Endodermal cell (in vitro differentiated cells): ENCODE measurements around the gene RBM8A. TPM values are rescaled to one million over a fixed set of nuclear protein-coding genes. Genes with fewer than 3 reads are reported as not detected.
A peak's percentile ranks its signal among the peaks of the same experiment; 100 is the strongest.

Experiments used
- DNase-seq: peaks from one replicate; pipeline ENCODE4 v3.0.0-alpha.2; 2017
- H3K27ac ChIP-seq: 2 replicates; pipeline ENCODE4 v1.5.1; 2013; ENCODE audit warnings: mild to moderate bottlenecking, low read depth, low read length, moderate library complexity
- H3K27me3 ChIP-seq: 2 replicates; pipeline ENCODE4 v1.6.1; 2013; ENCODE audit warnings: mild to moderate bottlenecking, low read length, moderate library complexity; ENCODE audit not compliant: insufficient read depth, control insufficient read depth, poor library complexity, severe bottlenecking
- H3K36me3 ChIP-seq: 2 replicates; pipeline ENCODE4 v1.7.0; 2013; ENCODE audit warnings: mild to moderate bottlenecking, low read length, moderate library complexity; ENCODE audit not compliant: control insufficient read depth, insufficient read depth
- H3K4me1 ChIP-seq: one replicate; pipeline ENCODE4 v1.7.0; 2013; ENCODE audit warnings: low read length; ENCODE audit not compliant: control insufficient read depth, insufficient read depth
- H3K4me3 ChIP-seq: 2 replicates; pipeline ENCODE4 v1.5.1; 2013; ENCODE audit warnings: mild to moderate bottlenecking, low read length, moderate library complexity
- H3K9ac ChIP-seq: 2 replicates; pipeline ENCODE4 v1.6.1; 2013; ENCODE audit warnings: mild to moderate bottlenecking, low read length, moderate library complexity; ENCODE audit not compliant: poor library complexity, severe bottlenecking; ENCODE audit errors: extremely low read depth
- H3K9me3 ChIP-seq: 2 replicates; pipeline ENCODE4 v1.6.1; 2013; ENCODE audit warnings: mild to moderate bottlenecking, low read length, moderate library complexity; ENCODE audit not compliant: control insufficient read depth
- H3K27ac Mint-ChIP-seq: 2 replicates; pipeline ENCODE4 v1.8.0; 2020; ENCODE audit warnings: mixed read lengths
- H3K27me3 Mint-ChIP-seq: 2 replicates; pipeline ENCODE4 v1.8.0; 2021; ENCODE audit warnings: mild to moderate bottlenecking, mixed read lengths; ENCODE audit not compliant: insufficient read depth
- H3K36me3 Mint-ChIP-seq: 2 replicates; pipeline ENCODE4 v1.8.0; 2020; ENCODE audit warnings: low read depth, mixed read lengths
- H3K4me1 Mint-ChIP-seq: 2 replicates; pipeline ENCODE4 v1.8.0; 2020; ENCODE audit warnings: mixed read lengths
- H3K4me3 Mint-ChIP-seq: 2 replicates; pipeline ENCODE4 v1.8.0; 2020; ENCODE audit warnings: mild to moderate bottlenecking, moderate library complexity, mixed read lengths
- H3K9me3 Mint-ChIP-seq: 2 replicates; pipeline ENCODE4 v1.8.0; 2020; ENCODE audit warnings: mild to moderate bottlenecking, mixed read lengths
- CTCF ChIP-seq: fragments of 200-600 bp; sonication (generic); conservative IDR thresholded peaks from 2 replicates; pipeline ENCODE4 v1.5.0; 2021; ENCODE audit warnings: antibody characterized with exemption, mild to moderate bottlenecking
- WGBS, 2 experiments: methylation state at CpG; one replicate each; pipeline versions ENCODE4 v1.1.5 to v1.1.7; 2013; ENCODE audit warnings: missing lambda C conversion rate in 2 of 2, mixed read lengths in 1 of 2; ENCODE audit not compliant: insufficient coverage in 1 of 2, insufficient read length in 1 of 2; 5-methylcytosine and 5-hydroxymethylcytosine counted together
- total RNA-seq, 2 donors: library from RNA; stranded (reverse); fragmentation: NEBNext Ultra II Directional in 1 of 2; extraction: Animal tissue kit (Norgen Biotek cat#: 25700) in 1 of 2; gene quantifications; 2 replicates in 1 of 2; 3 replicates in 1 of 2; pipeline ENCODE4 v1.2.1, GENCODE V29; 2021

RBM8A gene
- total RNA-seq, 2 donors from 2014 or later = 299 to 314 TPM

GRCh38 chr1:145947551-145947950 is 20.3 kb upstream of the RBM8A start:
- peaks cover 68% of the 10 kb centered on the region for H3K36me3 ChIP-seq
- no peaks in the 10 kb centered on the region for H3K27me3 ChIP-seq
- DNase-seq = peak; percentile 61

GRCh38 chr1:145946477-145946986 is 19.2 kb upstream of the RBM8A start:
- no peak for TF ChIP-seq CTCF
- Mint-ChIP-seq H3K9me3 (no peaks in the 10 kb centered on the region), H3K36me3 (peaks cover 22% of the 10 kb centered on the region), H3K27ac (no peak overlapping the region), H3K4me3 (no peak overlapping the region), H3K27me3 (no peaks in the 10 kb centered on the region), H3K4me1 (peaks cover 4% of the 10 kb centered on the region)
- Histone ChIP-seq H3K4me1 (peaks cover 6% of the 10 kb centered on the region), H3K27ac (no peak overlapping the region), H3K9ac (no peak overlapping the region), H3K36me3 (peaks cover 69% of the 10 kb centered on the region), H3K27me3 (no peaks in the 10 kb centered on the region), H3K4me3 (no peak overlapping the region), H3K9me3 (no peaks in the 10 kb centered on the region)
- no peak for DNase-seq
- WGBS, 2 experiments = 96 to 100% methylated on average over 2 to 4 of the region's 4 CpGs

More at GRCh38 chr1:145947551-145947950, 20.3 kb upstream of the RBM8A start:
- WGBS, 2 experiments = 43 to 76% methylated on average over 1 to 4 of the region's 4 CpGs
- peaks cover 4% of the 10 kb centered on the region for H3K4me1 Mint-ChIP-seq
- no peaks in the 10 kb centered on the region for H3K27me3 Mint-ChIP-seq
- Histone ChIP-seq H3K9ac (no peak overlapping the region), H3K4me1 (peaks cover 6% of the 10 kb centered on the region), H3K4me3 (no peak overlapping the region), H3K27ac (no peak overlapping the region), H3K9me3 (no peaks in the 10 kb centered on the region)
- peaks cover 14% of the 10 kb centered on the region for H3K36me3 Mint-ChIP-seq
- TF ChIP-seq CTCF = no peak
- no peaks in the 10 kb centered on the region for H3K9me3 Mint-ChIP-seq
- H3K4me3 Mint-ChIP-seq = no peak overlapping the region
- H3K27ac Mint-ChIP-seq = no peak overlapping the region

DNA sequence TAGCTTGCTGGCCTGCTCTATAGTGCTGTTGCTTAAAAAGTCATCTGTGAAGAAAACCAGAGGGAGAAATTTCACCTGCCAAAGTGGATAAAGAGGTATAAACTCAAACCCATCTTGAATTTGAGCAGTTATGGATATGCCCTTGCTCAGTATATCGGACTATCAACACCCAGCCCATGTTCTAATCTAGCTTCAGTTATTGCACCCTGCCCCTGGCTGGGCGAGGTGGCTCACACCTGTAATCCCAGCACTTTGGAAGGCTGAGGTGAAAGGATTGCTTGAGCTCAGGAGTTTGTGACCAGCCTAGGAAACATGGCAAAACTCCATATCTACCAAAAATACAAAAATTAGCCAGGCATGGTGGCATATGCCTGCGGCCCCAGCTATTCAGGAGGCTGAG is 17.2 kb upstream of the RBM8A start:
- Histone ChIP-seq H3K9me3 (no peaks in the 10 kb centered on the region), H3K36me3 (peaks cover 66% of the 10 kb centered on the region), H3K4me1 (peaks cover 6% of the 10 kb centered on the region), H3K4me3 (no peak overlapping the region), H3K27me3 (no peaks in the 10 kb centered on the region), H3K27ac (no peak overlapping the region), H3K9ac (no peak overlapping the region)
- WGBS, 2 experiments = 95% methylated on average over 3 of the region's 3 CpGs; no CpG with 5 or more reads in 1 of the 2 experiments
- Mint-ChIP-seq H3K27me3 (no peaks in the 10 kb centered on the region), H3K36me3 (peaks cover 27% of the 10 kb centered on the region), H3K27ac (no peak overlapping the region), H3K4me1 (no peaks in the 10 kb centered on the region), H3K4me3 (no peak overlapping the region), H3K9me3 (no peaks in the 10 kb centered on the region)
- no peak for TF ChIP-seq CTCF
- no peak for DNase-seq
